SK-N-DZ (cell line): ENCODE results near the gene PLAAT4.
"Not testable (repeated sequence)": the region's sequence is repeated elsewhere in the genome, so short reads cannot be mapped to it uniquely, and the experiment has no call there.

Source experiments
- DNase-seq: peaks from one replicate; pipeline ENCODE4 v3.0.0-alpha.2; 2015; ENCODE audit warnings: low spot score

PLAAT4 gene

DNA sequence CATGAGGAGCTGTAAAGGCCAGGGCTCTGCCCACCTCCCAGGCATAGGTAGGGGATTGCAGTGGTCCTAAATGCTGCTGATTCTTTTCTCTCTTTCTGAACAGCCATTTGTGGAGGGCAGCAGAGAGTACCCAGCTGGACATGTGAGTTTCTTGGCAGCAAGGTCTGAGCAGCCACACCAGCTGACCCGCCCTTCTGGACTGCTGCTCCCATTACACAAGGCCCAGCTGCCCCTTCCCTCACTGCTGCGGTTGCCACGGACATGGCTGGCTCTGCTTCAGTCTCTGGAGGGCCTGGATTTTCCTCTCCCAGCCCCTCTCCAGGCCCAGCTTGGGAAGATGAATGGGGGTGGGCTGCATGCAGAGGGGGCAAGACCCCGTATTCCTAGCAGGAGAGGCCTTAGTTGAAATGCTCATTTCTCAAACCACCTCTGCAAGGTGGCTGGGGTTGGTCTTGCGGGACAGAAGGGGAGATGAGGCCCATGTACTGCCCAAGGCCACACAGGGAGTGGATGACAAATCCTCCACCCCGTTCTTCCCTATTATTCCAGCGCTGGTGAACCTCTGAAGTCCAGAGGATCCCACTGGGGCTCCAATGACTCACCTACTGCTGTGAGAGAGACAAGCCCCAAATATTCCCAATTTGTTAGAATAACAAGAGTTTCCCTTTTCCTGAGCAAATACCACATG lies 26.1 kb upstream of the PLAAT4 start:
- no peak for DNase-seq

DNA sequence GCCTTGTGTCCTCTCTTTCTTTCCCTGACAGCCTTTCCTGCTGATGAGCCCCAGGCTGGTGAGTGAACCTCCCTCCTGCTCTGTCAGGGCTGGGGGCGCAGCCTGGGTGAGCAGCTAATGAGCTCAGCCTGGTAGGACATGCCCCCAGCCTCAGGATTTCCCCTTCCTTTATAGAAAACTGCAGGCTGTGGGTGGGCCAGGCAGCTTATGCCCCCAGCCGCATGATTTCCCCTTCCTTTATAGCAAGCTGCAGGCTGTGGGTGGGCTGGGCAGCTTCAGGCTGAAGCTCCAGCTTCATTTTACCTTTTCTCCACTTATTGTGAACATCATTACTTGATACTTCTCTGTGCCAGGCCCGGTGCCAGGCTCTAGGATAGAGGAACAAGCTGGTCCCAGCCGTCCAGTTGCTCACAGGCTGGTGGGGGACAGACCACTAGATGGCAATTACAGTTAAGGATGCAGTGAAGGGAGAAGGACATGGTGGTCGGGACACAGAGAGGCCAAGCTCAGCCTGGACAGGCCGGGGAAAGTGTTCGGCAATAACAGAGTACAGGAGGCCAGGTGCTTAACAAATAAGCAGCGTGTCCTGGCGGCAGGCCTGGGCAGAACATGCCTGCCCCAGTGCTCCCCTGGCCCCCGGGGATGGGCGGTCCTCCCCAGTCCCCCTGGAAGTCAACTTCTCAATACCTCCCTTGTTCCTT lies 25.4 kb upstream of the PLAAT4 start:
- DNase-seq: no peak

DNA sequence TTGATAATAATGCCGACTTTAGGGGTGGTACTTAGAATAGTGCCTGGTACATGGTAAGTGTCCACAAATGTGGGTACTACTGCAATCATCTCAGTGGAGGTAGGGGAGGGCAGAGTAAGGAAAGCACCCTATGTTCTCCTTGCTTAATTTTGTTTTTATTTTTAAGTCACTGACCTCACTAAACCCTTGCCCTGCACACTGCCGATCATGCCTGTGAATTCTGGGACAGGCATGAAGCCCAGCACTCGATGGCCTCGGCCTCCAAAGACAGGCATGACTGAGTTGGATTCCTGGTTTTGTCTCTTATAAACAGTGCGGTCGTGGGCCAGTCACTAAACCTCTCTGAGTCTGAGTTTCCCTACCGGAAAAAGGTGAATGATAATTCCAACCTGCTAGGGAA lies 23.8 kb upstream of the PLAAT4 start:
- no peak for DNase-seq

DNA sequence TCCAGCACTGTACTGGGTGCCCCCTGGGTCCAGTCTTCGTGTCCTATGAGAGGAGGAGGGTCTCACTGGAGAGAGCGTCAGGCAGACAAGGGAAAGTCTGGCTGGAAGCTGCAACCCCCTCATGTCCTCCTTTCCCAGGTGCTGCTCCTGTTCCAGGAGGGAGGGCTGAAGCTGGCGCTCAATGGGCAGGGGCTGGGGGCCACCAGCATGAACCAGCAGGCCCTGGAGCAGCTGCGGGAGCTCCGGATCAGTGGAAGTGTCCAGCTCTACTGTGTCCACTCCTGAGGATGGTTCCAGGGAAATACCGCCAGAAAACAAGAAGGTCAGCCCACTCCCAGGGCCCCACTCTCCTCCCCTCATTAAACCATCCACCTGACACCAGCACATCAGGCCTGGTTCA lies 20.5 kb upstream of the PLAAT4 start:
- no peak for DNase-seq

DNA sequence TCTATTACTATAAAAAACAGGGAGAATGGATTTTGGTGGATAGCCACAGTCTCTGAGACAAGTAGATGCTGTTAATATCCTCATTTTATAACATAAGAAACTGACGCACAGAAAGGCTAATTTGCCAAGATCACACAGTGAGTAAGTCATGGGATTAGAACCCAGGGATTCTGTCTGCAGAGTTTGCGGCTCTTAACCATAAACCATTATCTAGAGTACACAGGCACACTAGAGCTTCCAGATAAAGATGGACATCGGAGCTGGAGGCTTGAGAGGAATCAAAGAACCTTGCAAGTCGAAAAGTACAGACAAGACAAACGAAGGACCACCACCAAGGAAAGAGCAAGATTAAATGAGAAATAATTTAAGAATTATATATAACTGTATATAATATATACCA lies 19.5 kb upstream of the PLAAT4 start:
- no peak for DNase-seq

DNA sequence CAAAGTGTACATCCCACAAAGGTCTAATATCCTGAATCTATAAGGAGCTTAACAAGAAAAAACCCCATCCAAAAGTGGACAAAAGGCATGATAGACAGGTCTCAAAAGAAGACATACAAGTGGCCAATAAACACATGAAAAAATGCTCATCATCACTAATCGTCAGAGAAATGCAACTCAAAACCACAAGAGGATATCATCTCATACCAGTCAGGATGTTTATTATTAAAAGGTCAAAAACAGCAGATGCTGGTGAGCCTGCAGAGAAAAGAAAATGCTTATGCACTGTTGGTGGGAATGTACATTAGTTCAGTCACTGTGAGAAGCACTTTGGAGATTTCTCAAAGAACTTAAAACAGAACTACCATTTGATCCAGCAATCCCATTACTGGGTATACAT lies 18.1 kb upstream of the PLAAT4 start:
- no peak for DNase-seq

DNA sequence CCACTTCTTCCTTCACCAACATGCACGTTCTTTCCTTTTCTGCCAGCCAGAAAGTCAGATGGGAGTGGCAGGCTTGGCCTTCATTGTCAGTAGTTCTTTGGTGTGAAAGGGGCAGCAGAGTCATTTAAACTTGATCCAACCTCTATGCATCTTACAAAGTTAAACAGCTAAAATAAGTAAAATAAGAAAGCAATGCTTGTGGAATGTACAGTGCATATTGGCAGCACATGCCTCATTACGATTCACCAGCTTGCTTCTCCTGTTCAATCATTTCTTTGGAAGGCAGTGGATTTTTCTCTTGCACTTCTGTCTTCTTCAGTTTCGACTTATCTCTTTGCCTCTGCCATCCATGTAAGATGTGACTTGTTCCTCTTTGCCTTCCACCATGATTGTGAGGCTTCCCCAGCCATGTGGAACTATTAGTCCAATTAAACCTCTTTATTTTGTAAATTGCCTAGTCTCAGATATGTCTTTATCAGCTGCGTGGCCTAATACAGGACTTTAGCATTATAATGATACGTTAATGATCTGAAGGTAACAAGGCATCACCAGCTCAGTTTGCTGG lies 15.9 kb upstream of the PLAAT4 start:
- DNase-seq: no peak

DNA sequence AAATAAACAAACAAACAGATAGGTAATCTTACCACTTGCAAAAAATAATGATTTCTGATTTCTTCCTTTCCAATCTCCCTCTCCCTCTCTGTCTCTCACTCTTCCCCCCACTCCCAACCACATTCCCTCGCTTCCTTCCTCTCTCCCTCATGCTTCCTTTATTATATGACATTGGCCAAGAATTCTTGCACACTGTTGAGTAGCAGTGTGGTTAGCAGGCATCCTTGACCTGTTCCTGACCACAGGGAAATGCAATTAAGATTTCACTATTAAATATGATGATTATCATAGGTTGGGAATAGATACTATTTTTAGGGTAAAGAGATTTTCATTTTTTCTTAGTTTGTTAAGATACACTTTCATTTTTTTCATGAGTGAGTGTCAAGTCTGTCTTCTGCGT lies 14.7 kb upstream of the PLAAT4 start:
- no peak for DNase-seq

DNA sequence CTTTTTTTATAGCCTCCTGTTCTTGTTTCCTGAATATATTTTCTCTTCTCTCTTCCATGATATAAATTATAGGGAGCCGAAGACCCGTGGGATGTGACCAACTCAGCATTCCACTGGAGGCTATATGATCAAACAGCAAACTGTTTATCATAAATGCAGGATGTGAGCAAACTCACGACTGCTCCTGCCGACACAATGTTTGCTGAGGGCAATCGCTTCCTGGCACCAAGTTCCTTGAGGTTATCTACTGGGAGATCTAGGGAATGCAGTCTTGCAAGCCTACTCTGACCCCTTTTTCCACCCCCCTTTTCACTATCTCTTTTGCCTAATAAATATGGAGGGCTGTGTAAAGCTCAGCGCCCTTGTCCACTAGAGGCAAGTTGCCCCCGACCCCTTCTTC lies 13.5 kb upstream of the PLAAT4 start:
- no peak for DNase-seq

DNA sequence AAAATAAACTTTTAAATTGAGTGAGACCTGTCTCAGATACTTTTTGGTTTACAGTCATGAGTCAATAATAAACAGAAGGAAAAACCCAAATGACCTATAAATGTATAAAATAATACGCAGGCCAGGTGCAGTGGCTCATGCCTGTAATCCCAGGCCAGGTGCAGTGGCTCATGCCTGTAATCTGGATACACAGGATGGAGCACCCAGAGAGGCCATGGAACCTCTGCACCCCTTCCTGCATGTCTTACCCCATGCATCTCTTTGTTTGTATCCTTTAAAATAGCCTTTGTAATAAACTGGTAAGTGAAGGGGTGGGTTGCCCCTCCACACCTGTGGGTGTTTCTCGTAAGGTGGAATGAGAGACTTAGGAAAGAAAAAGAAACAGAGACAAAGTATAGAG lies 8.9 kb upstream of the PLAAT4 start:
- no peak for DNase-seq

DNA sequence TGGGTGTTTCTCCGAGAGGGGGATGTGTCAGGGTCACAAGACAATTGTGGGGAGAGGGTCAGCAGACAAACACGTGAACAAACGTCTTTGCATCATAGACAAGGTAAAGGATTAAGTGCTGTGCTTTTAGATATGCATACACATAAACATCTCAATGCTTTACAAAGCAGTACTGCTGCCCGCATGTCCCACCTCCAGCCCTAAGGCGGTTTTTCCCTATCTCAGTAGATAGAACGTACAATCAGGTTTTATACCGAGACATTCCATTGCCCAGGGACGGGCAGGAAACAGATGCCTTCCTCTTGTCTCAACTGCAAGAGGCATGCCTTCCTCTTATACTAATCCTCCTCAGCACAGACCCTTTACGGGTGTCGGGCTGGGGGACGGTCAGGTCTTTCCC lies 8.5 kb upstream of the PLAAT4 start:
- DNase-seq: not testable (repeated sequence)

DNA sequence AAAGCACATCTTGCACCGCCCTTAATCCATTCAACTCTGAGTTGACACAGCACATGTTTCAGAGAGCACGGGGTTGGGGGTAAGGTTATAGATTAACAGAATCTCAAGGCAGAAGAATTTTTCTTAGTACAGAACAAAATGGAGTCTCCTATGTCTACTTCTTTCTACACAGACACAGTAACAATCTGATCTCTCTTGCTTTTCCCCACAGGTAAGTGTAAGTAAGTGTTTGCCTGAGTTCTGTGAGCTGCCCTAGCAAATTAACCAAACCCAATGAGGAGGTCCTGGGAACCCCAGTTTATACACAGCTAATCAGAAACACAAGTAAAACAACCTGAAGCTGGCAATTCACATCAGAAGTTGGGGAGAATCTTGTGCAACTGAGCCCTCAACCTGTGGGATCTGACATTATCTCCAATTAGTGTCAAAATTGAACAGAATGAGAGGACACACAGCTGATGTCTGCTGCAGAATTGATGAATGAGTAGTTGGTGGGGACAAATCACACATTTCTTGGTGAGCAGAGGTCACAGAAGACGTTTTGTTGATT lies 7.8 kb upstream of the PLAAT4 start:
- DNase-seq: not testable (repeated sequence)

DNA sequence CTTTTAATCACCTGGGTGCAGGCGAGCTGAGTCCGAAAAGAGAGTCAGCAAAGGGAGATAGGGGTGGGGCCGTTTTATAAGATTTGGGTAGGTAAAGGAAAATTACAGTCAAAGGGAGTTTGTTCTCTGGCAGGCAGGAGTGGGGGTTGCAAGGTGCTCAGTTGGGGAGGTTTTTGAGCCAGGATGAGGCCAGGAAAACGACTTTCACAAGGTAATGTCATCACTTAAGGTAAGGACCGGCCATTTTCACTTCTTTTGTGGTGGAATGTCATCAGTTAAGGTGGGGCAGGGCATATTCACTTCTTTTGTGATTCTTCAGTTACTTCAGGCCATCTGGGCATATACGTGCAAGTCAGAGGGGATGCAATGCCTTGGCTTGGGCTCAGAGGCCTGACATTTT lies 7.2 kb upstream of the PLAAT4 start:
- not testable (repeated sequence) for DNase-seq

DNA sequence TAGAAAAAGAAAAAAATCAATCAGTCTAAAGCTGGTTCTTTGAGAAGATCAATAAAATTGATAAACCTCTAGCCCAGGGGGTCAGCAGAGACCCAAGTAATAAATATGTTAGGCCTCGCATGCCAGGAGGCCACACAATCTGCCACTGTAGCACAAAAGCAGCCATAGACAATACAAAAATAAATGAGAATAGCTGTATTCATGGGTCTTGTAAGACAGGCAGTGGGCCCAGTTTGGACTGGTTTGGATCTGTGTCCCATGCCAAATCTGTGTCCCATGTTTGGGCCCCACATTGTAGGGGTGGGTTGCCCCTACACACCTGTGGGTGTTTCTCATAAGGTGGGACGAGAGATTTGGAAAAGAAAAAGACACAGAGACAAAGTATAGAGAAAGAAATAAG lies 6.6 kb upstream of the PLAAT4 start:
- DNase-seq: no peak

DNA sequence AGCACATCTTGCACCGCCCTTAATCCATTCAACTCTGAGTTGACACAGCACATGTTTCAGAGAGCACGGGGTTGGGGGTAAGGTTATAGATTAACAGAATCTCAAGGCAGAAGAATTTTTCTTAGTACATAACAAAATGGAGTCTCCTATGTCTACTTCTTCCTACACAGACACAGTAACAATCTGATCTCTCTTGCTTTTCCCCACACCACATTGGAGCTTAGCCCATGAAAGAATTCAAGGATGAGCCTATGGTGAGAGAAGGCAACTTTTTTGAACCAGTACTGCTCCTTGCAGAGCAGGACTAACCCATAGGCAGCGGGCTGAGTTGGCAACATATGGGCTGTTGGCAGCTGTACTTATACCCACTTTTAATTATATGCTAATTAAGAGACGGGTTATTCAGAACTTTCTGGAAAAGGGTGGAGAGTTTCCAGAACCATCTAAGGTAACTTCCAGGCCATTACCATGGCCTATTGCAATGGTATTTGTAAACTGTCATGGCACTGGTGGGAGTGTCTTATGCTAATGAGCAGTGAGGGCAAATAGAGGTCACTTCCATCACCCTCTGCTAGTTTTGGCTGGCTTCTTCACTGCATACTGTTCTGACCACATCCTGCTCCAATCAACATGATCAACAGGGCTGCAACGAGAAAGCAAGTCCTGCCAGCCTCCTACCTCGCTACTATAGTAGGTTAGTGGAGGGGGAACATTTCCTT lies 5.4 kb upstream of the PLAAT4 start:
- not testable (repeated sequence) for DNase-seq

DNA sequence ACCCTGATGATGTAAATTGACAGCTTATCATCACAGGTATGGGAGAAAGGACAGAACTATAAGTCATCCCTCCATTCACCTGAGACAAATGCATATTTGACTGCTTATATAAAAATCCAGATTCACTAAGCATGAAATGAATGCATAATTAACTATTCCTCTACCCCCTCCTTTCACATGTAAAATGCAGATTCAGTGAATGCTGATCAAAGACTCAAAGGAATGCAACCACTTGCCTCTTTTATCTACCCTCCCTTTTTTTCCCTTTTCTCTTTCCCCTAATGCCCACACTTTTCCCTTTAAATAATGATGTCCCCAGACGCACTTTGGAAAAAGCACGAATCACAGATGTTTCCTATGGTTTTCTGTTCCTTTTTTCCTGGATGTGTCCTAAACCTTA lies 4.5 kb upstream of the PLAAT4 start:
- DNase-seq: no peak

DNA sequence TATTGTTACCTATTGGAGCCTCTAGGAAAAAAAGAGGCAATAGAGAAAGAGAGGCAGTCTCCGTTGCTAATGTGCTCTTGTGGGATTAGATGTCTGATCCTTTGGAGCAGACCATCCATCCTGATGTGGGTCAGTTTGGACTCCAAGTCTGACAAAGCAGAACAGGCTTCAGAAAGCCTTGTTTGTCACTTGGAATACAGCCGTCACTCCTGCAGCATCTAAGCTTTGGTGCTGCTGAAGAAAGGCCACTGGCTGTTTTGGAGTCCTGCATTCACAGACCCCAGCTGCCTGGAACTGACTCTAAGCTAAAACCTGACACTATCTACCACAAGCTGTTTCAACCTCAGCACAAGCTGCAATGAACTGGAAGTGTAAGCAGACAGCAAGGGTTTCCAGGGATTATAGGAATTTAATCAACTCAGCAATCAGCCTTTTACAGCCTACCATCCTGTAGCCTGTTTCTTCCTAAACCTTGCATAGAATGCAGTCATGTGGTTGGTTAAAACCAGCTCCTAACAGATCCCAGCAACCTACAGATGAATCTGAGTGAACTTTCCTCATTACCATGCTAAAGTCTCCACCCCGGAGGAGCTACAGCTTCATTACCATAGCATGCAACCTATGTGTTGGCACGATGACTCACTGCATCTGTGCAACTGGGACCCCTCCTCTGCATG lies 3.7 kb upstream of the PLAAT4 start:
- no peak for DNase-seq

DNA sequence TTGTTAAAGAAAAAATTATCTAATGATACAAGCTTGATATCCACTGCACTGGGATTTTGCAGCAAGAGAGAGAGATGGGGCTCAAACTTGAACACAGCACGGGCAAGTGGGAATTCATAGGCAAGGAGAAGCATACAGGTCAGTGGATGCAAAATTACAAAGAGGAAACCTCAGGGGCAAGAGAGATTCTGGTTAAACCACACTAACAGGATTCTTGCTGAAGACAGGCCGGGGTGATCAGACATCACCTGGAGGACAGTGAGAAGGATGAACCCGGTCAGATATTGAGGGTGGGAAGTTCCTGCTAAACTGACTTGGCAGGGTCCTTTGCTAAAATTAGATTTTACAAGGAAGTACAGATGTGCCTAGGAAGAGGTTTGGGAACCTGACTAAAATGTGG lies 2.5 kb upstream of the PLAAT4 start:
- DNase-seq: no peak

DNA sequence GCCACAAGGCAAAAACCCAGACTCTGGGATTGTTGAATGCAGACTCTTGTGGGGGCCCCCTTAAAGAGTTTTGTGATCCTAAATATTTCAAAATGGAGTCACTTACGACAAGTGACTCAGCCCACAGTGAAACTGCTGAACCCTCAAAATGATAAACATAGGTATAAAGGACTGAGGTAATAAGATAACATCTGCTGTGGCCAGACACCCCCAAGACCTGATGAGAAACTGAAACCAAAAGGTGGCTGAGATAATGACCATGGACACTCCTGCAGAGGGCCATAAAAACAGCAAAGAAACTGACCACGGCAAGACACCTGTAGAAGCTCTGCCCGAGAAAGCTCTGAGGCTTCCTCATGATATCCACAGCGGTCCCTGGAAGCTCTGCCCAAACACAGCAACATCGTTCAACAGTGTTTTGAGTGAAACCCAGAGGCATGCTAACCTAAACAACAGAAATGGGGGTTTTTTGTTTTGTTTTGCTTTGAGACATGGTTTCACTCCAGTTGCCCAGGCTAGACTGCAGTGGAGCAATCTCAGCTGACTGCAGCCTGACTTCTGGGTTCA lies 1.6 kb upstream of the PLAAT4 start:
- no peak for DNase-seq

DNA sequence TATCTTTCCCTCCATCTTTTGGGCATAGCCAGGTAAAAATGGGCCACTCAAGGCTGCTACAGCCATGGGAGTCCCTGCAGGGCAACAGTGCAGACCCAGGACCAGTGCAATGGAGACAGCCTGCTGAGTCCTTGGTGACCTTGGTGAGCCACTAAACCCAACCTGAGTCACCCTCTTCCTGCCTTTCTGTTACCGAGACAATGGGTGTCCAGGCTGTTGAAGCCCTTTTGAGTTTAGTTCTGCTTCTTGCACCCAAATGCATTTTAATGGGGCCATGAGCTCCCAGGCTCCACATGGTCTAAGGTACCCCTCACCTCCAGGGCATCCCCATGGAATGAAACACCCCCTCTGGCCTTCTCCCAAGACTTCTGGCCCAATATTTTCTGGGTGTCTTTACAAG lies 874 bp upstream of the PLAAT4 start:
- DNase-seq: no peak
